Duodenal mucosa (tissue), 2 donors: Measurements from ENCODE around the gene EXOC4.
"Not testable (repeated sequence)": the region's sequence is repeated elsewhere in the genome, so short reads cannot be mapped to it uniquely, and the experiment has no call there.

Source experiments
- H3K27ac ChIP-seq: one replicate; pipeline ENCODE4 v1.7.0; 2013; ENCODE audit warnings: low read depth, low read length
- H3K27me3 ChIP-seq, 2 donors: one replicate each; pipeline ENCODE4 v1.7.0; 2013; ENCODE audit warnings: low read length in 2 of 2, control low read depth in 1 of 2; ENCODE audit not compliant: insufficient read depth in 2 of 2, control insufficient read depth in 1 of 2
- H3K36me3 ChIP-seq, 2 donors: one replicate each; pipeline ENCODE4 v1.7.0; 2013; ENCODE audit warnings: low read length in 2 of 2, control low read depth in 1 of 2; ENCODE audit not compliant: insufficient read depth in 2 of 2, control insufficient read depth in 1 of 2
- H3K4me1 ChIP-seq, 2 donors: one replicate each; pipeline ENCODE4 v1.7.0; 2013; ENCODE audit warnings: low read length in 2 of 2, control low read depth in 1 of 2; ENCODE audit not compliant: insufficient read depth in 2 of 2, control insufficient read depth in 1 of 2
- H3K4me3 ChIP-seq, 2 donors: one replicate each; pipeline ENCODE4 v1.7.0; 2013; ENCODE audit warnings: low read length in 2 of 2, low read depth in 1 of 2
- H3K9ac ChIP-seq, 2 donors: one replicate each; pipeline ENCODE4 v1.7.0; 2013; ENCODE audit warnings: low read length in 2 of 2, low read depth in 1 of 2
- H3K9me3 ChIP-seq, 2 donors: one replicate each; pipeline ENCODE4 v1.7.0; 2013; ENCODE audit warnings: low read length in 2 of 2, control low read depth in 1 of 2; ENCODE audit not compliant: control insufficient read depth in 1 of 2

EXOC4 gene

GRCh38 chr7:134065415-134065814 lies 812.5 kb downstream of the EXOC4 start:
- Histone ChIP-seq H3K4me3 (no peak overlapping the region), H3K9ac (no peak overlapping the region), H3K4me1 (no peaks in the 10 kb centered on the region), H3K36me3 (peaks cover 0 to 3% of the 10 kb centered on the region in 2 donors), H3K27me3 (no peaks in the 10 kb centered on the region), H3K27ac (no peak overlapping the region), H3K9me3 (no peaks in the 10 kb centered on the region)

DNA sequence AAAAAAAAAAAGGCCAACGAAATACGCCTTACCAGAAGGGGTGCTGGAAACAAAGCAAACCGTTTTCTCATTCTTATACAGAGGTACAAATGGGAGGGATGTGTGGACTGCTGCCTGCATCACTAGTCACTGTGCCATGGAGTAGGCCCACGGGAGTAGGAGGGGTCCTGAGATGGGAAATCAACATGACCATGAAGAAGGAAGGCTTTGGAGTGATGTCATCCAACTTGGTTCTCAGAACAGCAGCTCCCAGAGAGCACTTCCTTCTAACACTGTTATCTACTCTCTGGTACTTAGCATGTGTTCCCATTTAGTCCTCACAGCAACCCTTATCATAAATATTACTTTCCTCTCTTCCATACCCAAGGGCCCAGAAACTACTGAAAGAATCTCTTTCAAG lies 814.3 kb downstream of the EXOC4 start:
- Histone ChIP-seq H3K4me1 (no peaks in the 10 kb centered on the region), H3K9ac (no peak overlapping the region), H3K9me3 (no peaks in the 10 kb centered on the region), H3K4me3 (no peak overlapping the region), H3K27me3 (no peaks in the 10 kb centered on the region), H3K27ac (no peak overlapping the region), H3K36me3 (peaks cover 0 to 3% of the 10 kb centered on the region in 2 donors)

- H3K4me3 ChIP-seq = no peak overlapping the region
- peaks cover 0 to 3% of the 10 kb centered on the region in 2 donors for H3K36me3 ChIP-seq
- H3K9me3 ChIP-seq = no peaks in the 10 kb centered on the region
- H3K27ac ChIP-seq = no peak overlapping the region
- no peaks in the 10 kb centered on the region for H3K4me1 ChIP-seq
- no peaks in the 10 kb centered on the region for H3K27me3 ChIP-seq
- no peak overlapping the region for H3K9ac ChIP-seq
These were observed 815.8 kb downstream of the EXOC4 start for GRCh38 chr7:134068670-134069069.

- no peak overlapping the region for H3K9ac ChIP-seq
- peaks cover 0 to 2% of the 10 kb centered on the region in 2 donors for H3K36me3 ChIP-seq
- no peaks in the 10 kb centered on the region for H3K4me1 ChIP-seq
- no peak overlapping the region for H3K27ac ChIP-seq
- H3K9me3 ChIP-seq = no peaks in the 10 kb centered on the region
- H3K4me3 ChIP-seq = no peak overlapping the region
- H3K27me3 ChIP-seq = no peaks in the 10 kb centered on the region
These were observed 816.3 kb downstream of the EXOC4 start for GRCh38 chr7:134069187-134069586.

DNA sequence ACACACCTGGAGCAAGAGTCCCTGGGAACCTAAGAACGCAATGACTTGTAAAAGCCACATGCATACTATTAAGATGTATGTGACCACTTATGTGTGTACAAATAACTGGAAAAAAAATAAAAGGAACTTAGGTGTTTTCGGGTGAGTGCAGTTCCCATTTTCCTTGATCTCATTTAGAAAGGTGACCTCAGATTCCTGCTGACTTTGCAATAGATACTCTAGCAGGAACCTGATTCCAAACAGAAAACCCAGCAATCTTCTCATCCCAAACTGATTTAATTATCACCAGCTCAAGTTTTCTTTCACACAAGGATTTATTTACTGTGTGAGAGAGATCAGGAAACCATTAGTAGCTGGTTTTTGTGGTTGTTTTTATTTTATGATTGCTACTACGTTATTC lies 817.8 kb downstream of the EXOC4 start:
- Histone ChIP-seq H3K27me3 (no peaks in the 10 kb centered on the region), H3K4me1 (no peaks in the 10 kb centered on the region), H3K4me3 (no peak overlapping the region), H3K9me3 (peaks cover 0 to under 1% of the 10 kb centered on the region in 2 donors), H3K9ac (no peak overlapping the region), H3K36me3 (no peaks in the 10 kb centered on the region), H3K27ac (no peak overlapping the region)

DNA sequence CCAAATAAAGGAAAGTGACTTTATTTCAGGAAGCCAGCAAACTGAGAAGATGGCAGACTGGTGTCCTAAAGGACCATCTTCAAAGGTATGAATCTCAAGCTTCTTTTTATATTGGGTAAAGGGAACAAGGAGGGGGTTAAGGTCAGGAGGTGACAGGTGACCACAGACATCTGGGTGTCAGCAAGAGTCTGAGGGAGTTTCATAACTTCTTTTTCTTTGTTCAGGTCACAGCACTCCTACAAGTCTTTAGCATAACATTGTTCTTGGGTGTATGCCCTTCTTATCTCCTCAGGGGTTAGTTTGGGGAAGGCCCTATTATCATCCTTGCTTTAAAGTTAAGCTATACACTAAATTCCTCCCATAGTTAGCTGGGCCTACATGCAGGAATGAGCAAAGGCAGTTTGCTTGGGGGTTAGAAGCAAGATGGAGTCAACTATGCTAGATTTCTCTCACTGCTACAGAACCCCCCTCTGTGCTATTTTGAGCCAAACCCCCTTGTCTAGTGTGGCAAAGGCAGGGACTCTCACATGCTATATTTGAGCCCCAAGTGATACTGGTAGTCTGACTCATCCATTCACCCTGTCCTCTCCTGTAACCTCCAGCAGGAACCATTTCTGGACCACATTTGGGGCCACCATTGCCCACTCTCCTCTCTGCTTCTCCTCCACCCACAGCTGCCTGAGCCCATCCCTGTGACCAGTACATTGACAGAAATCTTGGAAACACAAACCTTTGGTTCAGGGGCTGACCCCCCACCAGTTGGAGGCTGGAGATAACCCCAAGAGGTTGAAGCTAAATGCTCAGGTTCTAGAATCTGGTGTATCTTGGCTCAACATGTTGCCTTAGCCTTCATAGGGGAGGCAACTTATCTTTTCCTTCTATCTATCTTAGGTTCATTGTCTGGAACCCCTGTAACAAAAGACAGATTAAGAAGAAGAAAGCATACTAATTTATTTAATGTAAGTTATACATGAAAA lies 818.8 kb downstream of the EXOC4 start:
- H3K27me3 ChIP-seq = no peaks in the 10 kb centered on the region
- no peaks in the 10 kb centered on the region for H3K4me1 ChIP-seq
- peaks cover 0 to 2% of the 10 kb centered on the region in 2 donors for H3K9me3 ChIP-seq
- no peaks in the 10 kb centered on the region for H3K36me3 ChIP-seq
- H3K4me3 ChIP-seq = no peak overlapping the region
- H3K9ac ChIP-seq = no peak overlapping the region
- no peak overlapping the region for H3K27ac ChIP-seq

- H3K9me3 ChIP-seq = peaks cover 0 to 2% of the 10 kb centered on the region in 2 donors
- no peaks in the 10 kb centered on the region for H3K4me1 ChIP-seq
- H3K9ac ChIP-seq = no peak overlapping the region
- H3K36me3 ChIP-seq = no peaks in the 10 kb centered on the region
- no peak overlapping the region for H3K27ac ChIP-seq
- no peak overlapping the region for H3K4me3 ChIP-seq
- no peaks in the 10 kb centered on the region for H3K27me3 ChIP-seq
These were observed 820.4 kb downstream of the EXOC4 start for GRCh38 chr7:134073276-134073675.

DNA sequence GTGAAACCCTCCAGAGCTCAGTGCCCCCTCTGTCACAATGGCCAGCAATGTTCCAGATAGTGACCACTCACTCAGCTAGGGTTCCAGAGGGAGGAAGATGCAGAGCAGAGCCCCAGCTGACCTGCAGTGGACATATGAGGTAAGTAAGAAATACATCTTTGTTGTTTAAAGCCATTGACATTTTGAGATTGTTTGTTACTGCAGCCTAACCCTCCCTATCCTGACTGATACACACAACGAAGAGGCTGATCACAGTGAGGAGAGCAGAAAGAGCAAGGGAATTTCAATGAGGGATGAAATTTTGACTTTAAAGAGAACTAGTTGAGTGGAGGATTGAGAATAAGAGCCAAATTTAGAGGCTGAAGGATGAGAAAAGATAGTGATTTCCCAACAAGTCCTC lies 822.9 kb downstream of the EXOC4 start:
- Histone ChIP-seq H3K4me3 (no peak overlapping the region), H3K27me3 (no peaks in the 10 kb centered on the region), H3K9me3 (peaks cover 0 to 2% of the 10 kb centered on the region in 2 donors), H3K9ac (no peak overlapping the region), H3K4me1 (no peaks in the 10 kb centered on the region), H3K27ac (no peak overlapping the region), H3K36me3 (no peaks in the 10 kb centered on the region)

DNA sequence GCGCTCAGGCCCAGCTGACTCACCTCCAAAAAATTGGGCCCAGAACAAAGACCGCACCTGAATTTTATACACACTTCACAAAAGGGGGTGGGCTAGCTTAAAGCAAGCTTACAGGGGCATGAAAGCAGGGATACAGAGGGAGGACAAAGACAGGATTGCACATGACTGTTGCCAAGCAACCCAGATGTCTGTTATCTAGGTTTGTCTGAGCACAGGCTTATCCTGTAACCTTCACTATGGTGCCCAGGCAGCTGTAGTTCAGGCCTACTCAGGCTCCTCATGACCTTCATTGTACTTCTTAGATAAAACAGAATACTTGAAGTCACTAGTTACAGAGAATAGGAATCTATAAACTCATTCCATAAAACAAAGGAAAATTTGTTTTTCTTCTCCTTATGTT lies 824.7 kb downstream of the EXOC4 start:
- not testable (repeated sequence) for H3K36me3 ChIP-seq, H3K4me1 ChIP-seq, H3K9me3 ChIP-seq, H3K9ac ChIP-seq, H3K27me3 ChIP-seq, H3K4me3 ChIP-seq, H3K27ac ChIP-seq

GRCh38 chr7:134078991-134079390 lies 826.1 kb downstream of the EXOC4 start:
- no peak overlapping the region for H3K27ac ChIP-seq
- H3K9me3 ChIP-seq = peaks cover 0 to 2% of the 10 kb centered on the region in 2 donors
- H3K36me3 ChIP-seq = no peaks in the 10 kb centered on the region
- no peaks in the 10 kb centered on the region for H3K4me1 ChIP-seq
- no peak overlapping the region for H3K4me3 ChIP-seq
- H3K27me3 ChIP-seq = no peaks in the 10 kb centered on the region
- H3K9ac ChIP-seq = no peak overlapping the region
